Activated CD4-positive, alpha-beta T cell treated with anti-CD3 and anti-CD28 coated beads, Interleukin-2, amount 10 ng/mL, durations not matched to agents 24 days and 14 days (primary cell): ENCODE measurements around the gene CA12. TPM values are rescaled to one million over a fixed set of nuclear protein-coding genes. Genes with fewer than 3 reads are reported as not detected.
"Not testable (repeated sequence)": the region's sequence is repeated elsewhere in the genome, so short reads cannot be mapped to it uniquely, and the experiment has no call there.

Experiments used
- DNase-seq: peaks from one replicate; pipeline ENCODE4 v3.0.0; 2022
- H3K27ac Mint-ChIP-seq: one replicate; pipeline ENCODE4 v1.8.0; 2022; ENCODE audit warnings: mild to moderate bottlenecking, mixed read lengths
- H3K27me3 Mint-ChIP-seq: one replicate; pipeline ENCODE4 v1.8.0; 2022; ENCODE audit warnings: mixed read lengths
- H3K36me3 Mint-ChIP-seq: one replicate; pipeline ENCODE4 v1.8.0; 2022; ENCODE audit warnings: low read depth, mild to moderate bottlenecking, mixed read lengths
- H3K4me1 Mint-ChIP-seq: one replicate; pipeline ENCODE4 v1.8.0; 2021; ENCODE audit warnings: mixed read lengths
- H3K4me3 Mint-ChIP-seq: one replicate; pipeline ENCODE4 v1.8.0; 2022; ENCODE audit warnings: mild to moderate bottlenecking, moderate library complexity, mixed read lengths
- H3K9me3 Mint-ChIP-seq: one replicate; pipeline ENCODE4 v1.8.0; 2021; ENCODE audit warnings: mixed read lengths
- intact Hi-C: fragments of 100-400 bp; cut with micrococcal nuclease; formaldehyde crosslinking; loops from one replicate; pipeline ENCODE4 v1.15.1; 2023
- total RNA-seq: library from RNA; stranded (reverse); gene quantifications from 2 replicates; pipeline ENCODE4 v1.2.3, GENCODE V29; 2022

CA12 gene
- total RNA-seq: 0.43 and 0.63 TPM in 2 replicates

- Mint-ChIP-seq H3K27me3 (peaks cover 57% of the 10 kb centered on the region), H3K27ac (no peak within 1 kb of the TSS), H3K9me3 (peaks cover 6% of the 10 kb centered on the region), H3K4me3 (peak within 1 kb of the TSS; percentile 77), H3K4me1 (peaks cover 27% of the 10 kb centered on the region), H3K36me3 (no peaks in the 10 kb centered on the region)
- intact Hi-C loops: no loop called here
- DNase-seq: peak; percentile 71
These were observed at the start of gene CA12 for GRCh38 chr15:63381301-63382204. Gene CA12 (minus strand): TSS chr15:63381846. CDS start chr15:63381720, 126 bp downstream.

- intact Hi-C loops: no loop called here
These were observed 49.3 kb upstream of the CA12 start for GRCh38 chr15:63430766-63431451.

GRCh38 chr15:63426552-63426951 lies 44.9 kb upstream of the CA12 start:
- Mint-ChIP-seq H3K4me3 (no peak overlapping the region), H3K27ac (no peak overlapping the region), H3K27me3 (no peaks in the 10 kb centered on the region), H3K9me3 (peaks cover 4% of the 10 kb centered on the region), H3K4me1 (peaks cover 2% of the 10 kb centered on the region), H3K36me3 (no peaks in the 10 kb centered on the region)
- no peak for DNase-seq
- intact Hi-C loops: no loop called here

More at GRCh38 chr15:63430766-63431451, 49.3 kb upstream of the CA12 start:
- no peak for DNase-seq
- Mint-ChIP-seq H3K27ac (no peak overlapping the region), H3K4me1 (no peaks in the 10 kb centered on the region), H3K9me3 (peaks cover 4% of the 10 kb centered on the region), H3K4me3 (no peak overlapping the region), H3K36me3 (no peaks in the 10 kb centered on the region), H3K27me3 (no peaks in the 10 kb centered on the region)

DNA sequence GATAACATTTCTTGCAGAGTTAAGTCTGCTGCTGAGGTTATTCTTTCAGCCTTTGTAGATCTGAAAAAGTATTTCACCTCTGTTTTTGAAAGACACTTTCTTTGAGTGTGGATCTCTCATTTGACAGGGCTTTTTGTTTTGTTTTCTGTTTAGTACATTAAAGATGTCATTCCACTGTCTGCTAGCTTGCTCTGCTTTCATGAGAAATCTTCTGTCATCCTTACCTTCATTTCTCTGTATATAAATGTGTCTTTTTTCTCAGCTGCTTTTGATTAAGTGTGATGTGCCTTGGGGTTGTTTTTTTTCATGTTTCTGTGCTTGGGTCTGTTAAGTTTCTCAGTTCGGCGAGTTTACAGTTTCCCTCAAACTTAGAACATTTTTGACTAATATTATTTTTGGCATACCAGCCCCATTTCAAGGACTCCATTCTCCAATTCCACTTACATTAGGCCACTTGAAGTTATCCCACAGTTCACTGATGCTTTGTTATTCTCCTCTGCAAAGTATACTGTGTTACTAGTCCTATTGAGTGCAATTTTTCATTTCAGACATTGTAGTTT lies 43.9 kb upstream of the CA12 start:
- DNase-seq: no peak
- peaks cover 2% of the 10 kb centered on the region for H3K4me1 Mint-ChIP-seq
- no peak overlapping the region for H3K27ac Mint-ChIP-seq
- peaks cover 4% of the 10 kb centered on the region for H3K9me3 Mint-ChIP-seq
- intact Hi-C loops: no loop called here
- no peaks in the 10 kb centered on the region for H3K27me3 Mint-ChIP-seq
- no peak overlapping the region for H3K4me3 Mint-ChIP-seq
- H3K36me3 Mint-ChIP-seq: no peaks in the 10 kb centered on the region

- Mint-ChIP-seq H3K36me3 (no peaks in the 10 kb centered on the region), H3K27ac (no peak overlapping the region), H3K9me3 (peaks cover 4% of the 10 kb centered on the region), H3K4me1 (peaks cover 2% of the 10 kb centered on the region), H3K27me3 (no peaks in the 10 kb centered on the region), H3K4me3 (no peak overlapping the region)
- no peak for DNase-seq
- intact Hi-C loops: no loop called here
These were observed 41.4 kb upstream of the CA12 start for GRCh38 chr15:63422891-63423590.

GRCh38 chr15:63421433-63421832 lies 39.8 kb upstream of the CA12 start:
- DNase-seq: no peak
- H3K4me3 Mint-ChIP-seq: no peak overlapping the region
- no peak overlapping the region for H3K27ac Mint-ChIP-seq
- H3K36me3 Mint-ChIP-seq: no peaks in the 10 kb centered on the region
- no peaks in the 10 kb centered on the region for H3K9me3 Mint-ChIP-seq
- intact Hi-C loops: no loop called here
- no peaks in the 10 kb centered on the region for H3K27me3 Mint-ChIP-seq
- peaks cover 2% of the 10 kb centered on the region for H3K4me1 Mint-ChIP-seq

GRCh38 chr15:63420333-63420747 lies 38.7 kb upstream of the CA12 start:
- intact Hi-C loops: no loop called here
- no peaks in the 10 kb centered on the region for H3K9me3 Mint-ChIP-seq
- peaks cover 1% of the 10 kb centered on the region for H3K4me1 Mint-ChIP-seq
- H3K4me3 Mint-ChIP-seq: no peak overlapping the region
- no peak for DNase-seq
- H3K27ac Mint-ChIP-seq: peak overlapping the region; percentile 4
- no peaks in the 10 kb centered on the region for H3K36me3 Mint-ChIP-seq
- H3K27me3 Mint-ChIP-seq: no peaks in the 10 kb centered on the region

- Mint-ChIP-seq H3K4me3 (no peak overlapping the region), H3K27me3 (no peaks in the 10 kb centered on the region), H3K27ac (no peak overlapping the region), H3K4me1 (no peaks in the 10 kb centered on the region), H3K9me3 (no peaks in the 10 kb centered on the region), H3K36me3 (no peaks in the 10 kb centered on the region)
- no peak for DNase-seq
- intact Hi-C loops: no loop called here
These were observed 37.2 kb upstream of the CA12 start for GRCh38 chr15:63418811-63419210.

DNA sequence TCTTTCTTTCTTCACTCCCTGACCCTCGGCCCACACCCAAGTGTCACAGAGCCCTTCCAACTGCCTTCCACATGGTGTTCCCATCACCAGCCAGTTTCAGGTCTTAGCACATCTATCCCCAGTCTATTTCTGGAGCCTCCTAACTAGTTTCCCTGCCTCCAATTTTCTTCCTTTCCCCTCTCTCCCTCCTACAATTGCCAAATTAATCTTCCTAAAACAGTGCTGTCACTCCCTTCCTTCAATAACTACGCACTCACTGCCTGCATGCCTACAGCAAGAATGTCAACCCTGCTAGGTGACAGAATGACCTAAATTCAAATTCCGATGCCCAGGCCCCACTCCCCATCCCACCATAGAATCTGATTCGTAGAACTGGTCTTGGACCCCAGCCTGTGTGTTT lies 36.1 kb upstream of the CA12 start:
- Mint-ChIP-seq H3K4me3 (no peak overlapping the region), H3K4me1 (no peaks in the 10 kb centered on the region), H3K36me3 (no peaks in the 10 kb centered on the region), H3K9me3 (no peaks in the 10 kb centered on the region), H3K27me3 (no peaks in the 10 kb centered on the region), H3K27ac (no peak overlapping the region)
- intact Hi-C loops: no loop called here
- no peak for DNase-seq

GRCh38 chr15:63417274-63417673 lies 35.6 kb upstream of the CA12 start:
- intact Hi-C loops, H3K4me1 Mint-ChIP-seq, H3K27me3 Mint-ChIP-seq, H3K36me3 Mint-ChIP-seq, H3K4me3 Mint-ChIP-seq, DNase-seq, H3K9me3 Mint-ChIP-seq, H3K27ac Mint-ChIP-seq: not testable (repeated sequence)

DNA sequence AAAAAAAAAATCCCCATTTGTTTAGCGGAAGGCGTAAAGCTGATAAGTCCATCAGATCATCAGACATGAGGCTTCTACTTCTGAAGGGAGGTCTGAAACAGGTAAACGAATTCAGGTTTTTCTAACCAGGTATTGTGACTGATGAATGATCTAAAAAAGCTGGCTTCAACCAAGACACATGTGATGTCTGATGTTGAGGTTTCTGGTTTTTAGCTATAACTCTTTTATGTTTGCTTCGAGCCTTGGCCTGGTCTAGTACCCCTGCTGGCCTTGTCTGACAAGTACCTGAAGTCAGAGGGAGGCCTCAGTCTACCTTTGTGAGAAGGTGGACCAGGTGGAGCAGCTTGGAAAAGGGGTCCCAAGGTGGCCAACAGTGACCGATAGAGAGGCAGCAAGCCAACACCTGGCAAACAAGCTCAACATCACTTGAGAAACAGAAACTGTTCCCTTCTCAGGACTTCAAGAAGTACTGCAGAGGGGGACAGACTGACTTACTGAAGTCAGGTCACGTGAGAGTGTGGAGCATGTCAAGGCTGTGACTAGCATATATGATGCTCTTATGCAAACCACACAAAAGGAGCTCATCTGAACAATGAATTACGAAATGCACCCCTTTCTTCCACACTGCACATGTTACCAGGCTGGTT lies 33.0 kb upstream of the CA12 start:
- H3K4me1 Mint-ChIP-seq: no peaks in the 10 kb centered on the region
- H3K27ac Mint-ChIP-seq: no peak overlapping the region
- no peak overlapping the region for H3K4me3 Mint-ChIP-seq
- H3K27me3 Mint-ChIP-seq: no peaks in the 10 kb centered on the region
- no peaks in the 10 kb centered on the region for H3K9me3 Mint-ChIP-seq
- DNase-seq: no peak
- H3K36me3 Mint-ChIP-seq: no peaks in the 10 kb centered on the region
- intact Hi-C loops: no loop called here

DNA sequence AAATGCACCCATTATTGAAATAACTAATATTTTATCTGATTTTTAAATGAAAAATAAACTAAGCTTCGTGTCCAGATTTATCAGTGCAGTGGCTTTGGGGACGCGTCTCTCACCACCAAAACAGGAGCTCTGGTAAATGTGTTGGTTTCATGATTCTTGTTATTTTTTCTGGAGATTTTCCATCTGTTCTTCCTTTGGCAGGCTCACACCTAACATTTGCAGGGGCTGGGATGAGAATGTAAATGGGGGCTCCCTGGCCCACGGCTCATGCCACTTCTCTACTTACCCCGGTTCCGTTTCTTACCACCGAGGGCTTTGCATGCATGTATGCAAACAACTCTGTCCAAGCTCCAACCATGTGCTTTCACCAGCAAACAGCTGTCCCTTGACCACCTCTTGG lies 30.9 kb upstream of the CA12 start:
- Mint-ChIP-seq H3K9me3 (no peaks in the 10 kb centered on the region), H3K4me1 (no peaks in the 10 kb centered on the region), H3K27me3 (no peaks in the 10 kb centered on the region), H3K4me3 (no peak overlapping the region), H3K27ac (no peak overlapping the region), H3K36me3 (no peaks in the 10 kb centered on the region)
- no peak for DNase-seq
- intact Hi-C loops: no loop called here

DNA sequence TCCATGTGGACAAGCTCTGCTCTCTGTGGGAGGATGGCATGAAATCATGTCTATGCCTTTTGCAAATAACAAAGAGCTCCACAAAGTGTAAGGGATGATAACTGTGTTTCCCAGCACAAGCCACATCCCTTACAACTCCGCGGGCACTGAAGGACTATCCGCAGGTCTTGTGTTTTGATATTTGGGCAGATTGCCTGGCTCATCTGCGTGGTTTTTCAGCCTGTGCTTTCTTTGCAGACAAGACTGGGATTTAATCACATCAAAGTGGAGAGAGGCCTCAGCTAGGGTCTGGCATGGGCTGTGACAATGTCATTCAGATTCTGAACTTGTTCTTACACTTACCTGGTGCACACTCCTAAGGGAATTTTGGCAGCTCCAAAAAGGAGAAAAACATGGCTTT lies 30.2 kb upstream of the CA12 start:
- Mint-ChIP-seq H3K27ac (no peak overlapping the region), H3K4me1 (no peaks in the 10 kb centered on the region), H3K9me3 (no peaks in the 10 kb centered on the region), H3K4me3 (no peak overlapping the region), H3K36me3 (no peaks in the 10 kb centered on the region), H3K27me3 (no peaks in the 10 kb centered on the region)
- intact Hi-C loops: no loop called here
- DNase-seq: no peak
